ENCODE measurements around the gene ENOX1. TPM values are rescaled to one million over a fixed set of nuclear protein-coding genes. Genes with fewer than 3 reads are reported as not detected.

Gene ENOX1
- total RNA-seq, 1 donor from 2014 or later, result 0.14 TPM

DNA sequence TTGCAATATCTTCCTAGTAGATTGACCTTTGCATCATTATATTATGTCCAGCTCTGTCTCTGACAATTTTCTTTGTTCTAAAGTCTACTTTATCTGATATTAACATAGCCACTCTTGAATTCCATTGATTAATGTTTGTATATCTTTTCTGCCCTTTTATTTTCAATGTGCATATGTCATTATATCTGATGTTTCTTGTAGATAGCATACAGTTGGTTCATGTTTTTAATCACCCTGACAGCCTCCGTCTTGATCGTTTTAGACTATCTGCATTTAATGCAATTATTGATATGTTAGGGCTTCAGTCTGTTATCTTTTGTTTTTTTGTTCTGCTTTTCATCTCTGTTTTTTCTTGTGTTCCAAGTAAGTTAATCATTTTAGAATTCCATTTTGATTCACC is 159.8 kb downstream of the ENOX1 start:
- H3K4me1 Mint-ChIP-seq, result no peaks in the 10 kb centered on the region
- no peak overlapping the region for H3K4me3 Mint-ChIP-seq
- H3K36me3 Mint-ChIP-seq (ENCODE audit: low read depth), result no peaks in the 10 kb centered on the region
- H3K9me3 Mint-ChIP-seq, result no peaks in the 10 kb centered on the region
- intact Hi-C loops (cut with micrococcal nuclease), result no loop called here
- no peak overlapping the region for H3K27ac Mint-ChIP-seq
- no peak for DNase-seq
- H3K27me3 Mint-ChIP-seq, result peaks cover 9% of the 10 kb centered on the region

DNA sequence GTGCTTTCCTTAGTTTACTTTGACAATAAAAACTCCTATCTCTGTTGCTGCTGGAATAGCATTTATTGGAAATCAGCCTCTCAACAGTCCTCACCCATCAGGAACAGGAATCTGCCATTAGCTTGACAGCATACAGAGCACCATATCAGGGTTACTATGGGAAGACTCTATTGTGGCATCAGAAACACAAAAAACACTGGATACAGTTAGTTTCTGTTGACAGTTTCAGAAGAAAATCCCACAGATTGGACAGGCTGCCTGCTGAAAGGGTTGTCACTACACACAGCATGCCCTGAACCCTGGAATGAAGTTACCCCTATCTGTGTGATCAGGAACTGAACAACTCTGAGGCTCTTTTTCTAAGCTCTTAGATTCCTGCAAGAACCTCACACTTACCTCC is 172.7 kb downstream of the ENOX1 start:
- no peak overlapping the region for H3K4me3 Mint-ChIP-seq
- DNase-seq, result no peak
- H3K27me3 Mint-ChIP-seq, result no peaks in the 10 kb centered on the region
- H3K4me1 Mint-ChIP-seq, result no peaks in the 10 kb centered on the region
- H3K27ac Mint-ChIP-seq, result no peak overlapping the region
- H3K36me3 Mint-ChIP-seq (ENCODE audit: low read depth), result no peaks in the 10 kb centered on the region
- H3K9me3 Mint-ChIP-seq, result no peaks in the 10 kb centered on the region
- intact Hi-C loops (cut with micrococcal nuclease), result no loop called here

DNA sequence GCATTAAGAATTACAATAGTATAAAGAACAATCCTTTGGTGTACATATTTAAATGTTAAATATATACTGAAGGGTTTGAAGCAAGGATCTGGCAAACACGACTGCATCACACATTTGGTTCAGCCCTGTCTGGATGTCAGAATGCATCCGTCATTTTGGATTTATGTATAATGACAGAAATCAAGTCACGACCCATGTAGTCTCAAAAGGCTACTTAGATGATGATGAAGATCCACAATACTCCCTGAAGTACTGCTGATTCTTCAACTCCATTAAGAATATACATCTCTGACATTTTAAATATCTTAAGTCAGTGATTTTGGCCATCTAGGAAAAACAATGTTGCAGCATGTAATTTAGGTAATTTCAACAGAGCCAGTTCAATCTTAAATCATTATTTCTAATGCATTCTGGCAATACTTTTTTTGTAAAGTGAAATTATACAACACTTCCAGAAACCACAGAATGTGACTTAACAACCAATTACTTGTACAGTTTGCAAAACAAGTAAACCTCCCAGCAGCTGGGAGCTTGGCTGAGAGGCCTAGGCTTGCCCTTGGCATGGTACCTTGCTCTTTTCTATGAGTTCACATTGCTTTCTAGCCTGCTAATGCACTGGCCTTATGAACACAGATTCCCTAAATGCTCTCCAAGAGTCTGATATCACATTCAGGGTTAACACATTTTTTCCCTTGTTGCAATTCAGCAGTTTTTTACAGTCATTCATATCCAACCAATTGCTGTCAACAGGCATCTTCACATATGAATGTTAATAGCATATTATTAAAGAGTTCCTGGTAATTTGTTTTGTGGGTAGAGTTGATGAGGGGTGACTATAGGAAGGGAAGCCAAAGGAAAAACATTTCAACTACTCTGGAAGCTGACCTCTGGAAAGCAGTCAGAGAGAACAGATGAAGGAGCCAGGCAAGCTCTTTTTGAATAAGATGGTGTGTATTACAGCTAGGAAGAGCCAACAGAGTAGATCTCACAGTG is 175.2 kb downstream of the ENOX1 start:
- no peaks in the 10 kb centered on the region for H3K4me1 Mint-ChIP-seq
- no peaks in the 10 kb centered on the region for H3K36me3 Mint-ChIP-seq (ENCODE audit: low read depth)
- H3K9me3 Mint-ChIP-seq, result no peaks in the 10 kb centered on the region
- intact Hi-C loops (cut with micrococcal nuclease), result no loop called here
- H3K27ac Mint-ChIP-seq, result no peak overlapping the region
- no peak overlapping the region for H3K4me3 Mint-ChIP-seq
- DNase-seq, result no peak
- no peaks in the 10 kb centered on the region for H3K27me3 Mint-ChIP-seq

DNA sequence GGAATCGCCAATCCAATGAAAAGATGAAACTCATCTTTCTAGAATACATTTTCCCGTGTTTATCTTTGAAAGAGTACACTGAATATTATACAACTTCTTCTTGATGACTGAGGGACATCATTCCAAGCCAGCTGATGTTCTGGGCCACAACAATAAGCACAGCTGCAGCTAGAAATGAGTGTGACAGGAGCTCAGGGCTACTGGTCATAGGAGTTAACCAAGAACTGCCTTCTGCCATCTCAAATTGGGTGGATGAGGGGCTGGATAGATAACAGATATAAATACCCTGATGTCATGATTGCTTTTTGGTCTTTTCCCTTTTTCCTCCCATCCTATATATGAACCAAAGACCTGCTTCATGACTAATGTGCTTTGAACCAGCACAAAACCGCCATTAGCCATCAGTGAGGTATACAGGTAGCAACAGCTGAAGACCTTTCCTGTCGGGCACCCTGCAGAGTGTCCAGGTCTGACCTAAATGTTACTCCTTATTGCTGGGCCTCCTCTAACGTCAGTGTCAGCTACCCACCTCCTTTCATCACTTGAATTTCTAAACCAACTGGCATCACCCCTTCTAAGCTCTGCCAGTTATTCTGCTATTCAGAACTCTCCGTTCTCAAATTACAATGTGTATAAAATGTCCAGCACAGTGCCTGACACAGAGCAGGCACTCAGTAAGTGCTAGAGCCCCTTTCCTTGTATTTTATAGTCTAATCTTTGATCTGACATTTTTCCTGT is 178.2 kb downstream of the ENOX1 start:
- no peaks in the 10 kb centered on the region for H3K9me3 Mint-ChIP-seq
- H3K4me3 Mint-ChIP-seq, result no peak overlapping the region
- no peaks in the 10 kb centered on the region for H3K4me1 Mint-ChIP-seq
- intact Hi-C loops (cut with micrococcal nuclease), result no loop called here
- H3K36me3 Mint-ChIP-seq (ENCODE audit: low read depth), result no peaks in the 10 kb centered on the region
- H3K27me3 Mint-ChIP-seq, result no peaks in the 10 kb centered on the region
- no peak for DNase-seq
- H3K27ac Mint-ChIP-seq, result no peak overlapping the region

DNA sequence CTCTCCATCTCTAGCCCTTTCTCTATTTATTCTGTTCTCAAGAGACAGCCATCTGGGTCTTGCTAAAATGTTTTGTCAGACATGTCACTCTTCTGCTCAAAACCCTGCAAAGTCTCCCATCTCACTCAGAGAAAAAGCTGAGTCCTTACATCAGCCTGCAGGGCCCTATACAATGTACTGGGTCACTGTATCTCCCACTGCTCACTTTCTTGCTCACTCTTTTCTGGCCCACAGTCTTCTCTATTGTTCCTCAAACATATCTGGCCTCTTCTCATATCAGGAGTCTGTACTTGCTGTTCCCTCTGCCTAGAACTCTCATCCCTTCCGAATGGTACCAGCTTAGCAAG is 189.2 kb downstream of the ENOX1 start:
- Mint-ChIP-seq H3K27ac (no peak overlapping the region), H3K27me3 (no peaks in the 10 kb centered on the region), H3K9me3 (no peaks in the 10 kb centered on the region), H3K4me1 (peaks cover 5% of the 10 kb centered on the region), H3K36me3 (ENCODE audit: low read depth) (no peaks in the 10 kb centered on the region), H3K4me3 (no peak overlapping the region)
- DNase-seq, result no peak
- intact Hi-C loops (cut with micrococcal nuclease), result no loop called here

DNA sequence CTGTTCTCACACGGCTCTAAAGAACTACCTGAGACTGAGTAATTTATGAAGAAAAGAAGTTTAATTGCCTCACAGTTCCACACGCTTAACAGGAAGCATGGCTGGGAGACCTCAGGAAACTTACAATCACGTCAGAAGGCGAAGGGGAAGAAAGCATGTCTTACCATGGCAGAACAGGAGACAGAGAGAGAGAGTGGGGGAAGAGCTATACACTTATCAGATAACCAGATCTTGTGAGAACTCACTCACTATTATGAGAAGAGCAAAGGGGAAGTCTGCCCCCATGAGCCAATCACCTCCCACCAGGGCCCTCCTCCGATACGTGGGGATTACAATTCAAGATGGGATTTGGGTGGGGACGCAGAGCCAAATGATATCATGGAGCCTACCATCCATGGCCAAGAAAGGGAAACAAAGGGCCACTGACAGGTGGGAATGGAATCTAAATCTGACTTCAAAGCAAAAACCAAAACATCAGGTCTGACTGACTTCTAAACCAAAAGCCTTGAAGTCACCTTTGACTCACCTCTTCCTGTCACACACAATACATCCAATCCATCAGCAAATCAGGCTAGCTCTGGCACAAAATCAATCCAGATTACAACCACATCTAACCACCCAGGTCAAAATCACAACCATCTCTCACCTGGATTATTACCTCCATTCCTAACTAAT is 189.7 kb downstream of the ENOX1 start:
- no peaks in the 10 kb centered on the region for H3K36me3 Mint-ChIP-seq (ENCODE audit: low read depth)
- DNase-seq, result no peak
- H3K4me3 Mint-ChIP-seq, result no peak overlapping the region
- intact Hi-C loops (cut with micrococcal nuclease), result no loop called here
- H3K4me1 Mint-ChIP-seq, result peaks cover 5% of the 10 kb centered on the region
- H3K27ac Mint-ChIP-seq, result no peak overlapping the region
- H3K9me3 Mint-ChIP-seq, result no peaks in the 10 kb centered on the region
- no peaks in the 10 kb centered on the region for H3K27me3 Mint-ChIP-seq

DNA sequence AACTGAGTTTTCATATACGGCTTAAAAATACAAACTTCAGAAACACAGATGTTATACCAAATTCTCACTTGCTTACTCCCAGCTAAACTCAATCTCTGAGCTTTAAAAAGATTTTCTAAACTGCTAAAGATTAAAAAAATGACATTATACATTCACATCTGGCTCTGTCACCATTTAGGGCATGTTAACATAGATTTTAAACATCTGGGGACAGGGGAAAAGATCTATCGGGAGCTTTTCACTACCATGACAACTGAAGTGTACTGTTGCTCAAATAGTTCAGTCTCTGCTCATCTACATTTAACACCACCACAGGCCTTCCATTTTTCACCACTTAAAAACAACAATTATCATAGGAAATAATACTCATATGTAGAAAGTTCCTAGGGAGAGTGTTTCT is 190.8 kb downstream of the ENOX1 start:
- DNase-seq, result no peak
- intact Hi-C loops (cut with micrococcal nuclease), result no loop called here
- no peaks in the 10 kb centered on the region for H3K36me3 Mint-ChIP-seq (ENCODE audit: low read depth)
- H3K4me3 Mint-ChIP-seq, result no peak overlapping the region
- no peaks in the 10 kb centered on the region for H3K27me3 Mint-ChIP-seq
- H3K9me3 Mint-ChIP-seq, result no peaks in the 10 kb centered on the region
- no peak overlapping the region for H3K27ac Mint-ChIP-seq
- peaks cover 5% of the 10 kb centered on the region for H3K4me1 Mint-ChIP-seq

DNA sequence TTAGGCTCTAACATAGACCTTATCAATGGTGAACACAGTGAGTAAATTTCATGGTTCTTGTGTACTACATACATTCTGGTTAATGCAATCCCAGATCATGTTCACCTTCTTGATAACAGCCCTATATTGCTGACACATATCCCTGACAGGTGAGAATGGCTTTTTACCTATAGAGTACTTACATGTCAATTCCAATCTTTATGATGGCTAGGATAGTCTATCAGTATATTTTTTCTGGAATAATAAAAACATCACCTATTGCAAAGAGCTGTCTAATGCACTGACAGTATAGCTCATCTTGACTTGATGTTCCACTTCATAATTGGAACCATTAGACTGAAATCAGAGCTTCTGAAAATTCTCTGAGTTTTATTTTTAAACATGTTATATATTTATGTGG is 199.4 kb downstream of the ENOX1 start:
- Mint-ChIP-seq H3K27me3 (peaks cover 13% of the 10 kb centered on the region), H3K9me3 (no peaks in the 10 kb centered on the region), H3K27ac (no peak overlapping the region), H3K36me3 (ENCODE audit: low read depth) (no peaks in the 10 kb centered on the region), H3K4me1 (peaks cover 7% of the 10 kb centered on the region), H3K4me3 (no peak overlapping the region)
- intact Hi-C loops (cut with micrococcal nuclease), result no loop called here
- no peak for DNase-seq

DNA sequence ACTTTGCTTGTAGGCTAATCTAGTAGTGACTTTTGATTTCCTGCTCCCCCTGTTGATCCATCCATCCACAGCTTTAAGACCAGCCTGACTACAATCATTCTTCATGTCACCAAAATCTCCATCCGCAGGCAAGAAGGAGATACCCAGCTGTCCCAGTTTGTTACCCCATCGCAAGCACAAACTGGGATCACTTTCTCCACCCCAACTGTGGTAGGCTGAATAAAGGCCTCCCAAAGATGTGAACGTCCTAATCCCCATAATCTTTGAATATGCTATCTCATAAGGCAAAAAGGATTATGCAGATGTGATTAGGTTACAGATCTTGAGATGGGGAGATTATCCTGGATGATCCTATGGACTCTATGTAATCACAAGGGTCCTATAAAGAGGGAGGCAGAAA is 202.0 kb downstream of the ENOX1 start:
- no peak overlapping the region for H3K4me3 Mint-ChIP-seq
- H3K27me3 Mint-ChIP-seq, result peaks cover 7% of the 10 kb centered on the region
- intact Hi-C loops (cut with micrococcal nuclease), result no loop called here

DNA sequence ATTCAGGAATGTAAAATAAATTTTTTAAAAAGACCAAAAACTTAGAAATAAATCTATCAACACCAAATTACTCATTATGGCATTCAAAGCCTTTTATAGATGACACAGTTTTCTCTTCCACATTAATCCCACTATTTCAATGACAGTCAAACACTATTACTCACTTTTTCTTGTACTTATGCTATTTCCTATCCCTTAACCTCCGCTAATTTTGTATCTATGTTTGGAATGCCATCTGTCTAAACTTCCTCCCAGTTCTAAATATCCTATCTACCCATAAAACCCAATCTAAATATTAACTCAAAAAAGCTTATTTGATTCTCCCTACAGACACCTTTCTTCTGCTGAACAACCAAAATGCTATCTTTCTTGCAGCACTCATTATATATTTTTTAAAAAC is 203.5 kb downstream of the ENOX1 start:
- Mint-ChIP-seq H3K4me3 (no peak overlapping the region), H3K9me3 (no peaks in the 10 kb centered on the region), H3K36me3 (ENCODE audit: low read depth) (no peaks in the 10 kb centered on the region), H3K27ac (no peak overlapping the region), H3K27me3 (peaks cover 10% of the 10 kb centered on the region), H3K4me1 (peaks cover 7% of the 10 kb centered on the region)
- intact Hi-C loops (cut with micrococcal nuclease), result no loop called here
- DNase-seq, result no peak

More for the DNA sequence above, 202.0 kb downstream of the ENOX1 start:
- H3K36me3 Mint-ChIP-seq (ENCODE audit: low read depth), result no peaks in the 10 kb centered on the region
- H3K27ac Mint-ChIP-seq, result no peak overlapping the region
- no peak for DNase-seq
- H3K4me1 Mint-ChIP-seq, result peaks cover 7% of the 10 kb centered on the region
- no peaks in the 10 kb centered on the region for H3K9me3 Mint-ChIP-seq

DNA sequence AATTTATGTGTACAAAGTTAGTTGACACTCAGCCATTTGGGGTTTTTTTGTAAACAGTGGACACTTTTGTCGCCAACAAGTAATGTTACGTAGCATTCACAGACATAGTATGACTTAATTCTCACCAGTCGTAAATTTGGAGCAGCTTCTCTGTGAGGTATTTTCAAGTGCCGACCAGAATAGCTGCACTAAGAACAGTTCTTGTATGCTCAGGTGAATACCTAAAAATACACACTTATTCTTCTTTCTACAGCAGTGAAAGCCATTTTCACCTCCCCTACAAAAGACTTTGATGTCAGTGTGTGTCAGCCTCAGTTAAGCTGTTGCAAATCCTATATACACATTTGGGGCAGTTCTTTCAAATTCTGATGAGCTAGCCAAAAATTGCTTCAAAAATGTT is 206.5 kb downstream of the ENOX1 start:
- intact Hi-C loops (cut with micrococcal nuclease), result no loop called here
- Mint-ChIP-seq H3K4me3 (no peak overlapping the region), H3K27me3 (peaks cover 9% of the 10 kb centered on the region), H3K27ac (no peak overlapping the region), H3K36me3 (ENCODE audit: low read depth) (no peaks in the 10 kb centered on the region), H3K4me1 (no peaks in the 10 kb centered on the region), H3K9me3 (peaks cover 5% of the 10 kb centered on the region)
- no peak for DNase-seq

DNA sequence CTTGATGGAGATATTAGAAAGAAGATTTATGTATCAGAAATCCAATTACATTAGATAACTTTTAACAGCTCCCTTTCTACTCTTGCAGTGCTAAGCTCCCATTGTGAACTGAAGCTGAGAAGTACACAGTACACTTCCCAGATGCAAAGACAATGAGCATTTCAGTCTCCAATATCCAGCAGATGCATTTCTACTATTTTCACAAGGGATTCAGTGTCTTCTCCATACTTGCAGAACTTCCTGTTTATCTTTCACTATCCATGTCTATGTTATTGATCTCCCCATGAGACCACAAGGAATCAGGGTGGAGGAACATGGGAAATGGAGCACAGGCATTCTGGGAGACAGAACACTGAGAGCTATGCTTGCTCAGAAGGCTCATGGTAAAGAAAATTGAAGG is 207.5 kb downstream of the ENOX1 start:
- H3K9me3 Mint-ChIP-seq, result peaks cover 9% of the 10 kb centered on the region
- H3K4me1 Mint-ChIP-seq, result peaks cover 4% of the 10 kb centered on the region
- no peaks in the 10 kb centered on the region for H3K36me3 Mint-ChIP-seq (ENCODE audit: low read depth)
- intact Hi-C loops (cut with micrococcal nuclease), result no loop called here
- no peak for DNase-seq
- H3K27ac Mint-ChIP-seq, result no peak overlapping the region
- H3K4me3 Mint-ChIP-seq, result no peak overlapping the region
- H3K27me3 Mint-ChIP-seq, result peaks cover 9% of the 10 kb centered on the region

DNA sequence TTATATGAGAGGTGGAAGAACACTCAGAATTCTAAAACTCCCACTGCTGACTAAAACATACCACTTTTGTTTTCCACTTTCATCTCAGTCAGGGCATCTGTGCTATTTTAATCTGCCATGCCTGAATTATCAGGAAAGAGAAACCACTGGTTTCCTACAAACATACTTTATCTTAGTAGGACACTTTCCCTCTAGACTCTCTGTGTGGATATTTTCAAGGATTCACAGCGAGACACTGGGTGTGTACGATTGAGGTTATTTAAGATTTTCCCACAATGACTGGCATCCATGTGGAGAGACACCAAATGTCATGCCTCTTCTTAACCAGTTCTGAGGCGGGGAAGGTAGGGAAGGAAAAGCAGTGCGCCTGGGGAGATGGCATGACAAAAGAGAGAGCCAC is 212.2 kb downstream of the ENOX1 start:
- H3K4me1 Mint-ChIP-seq, result peaks cover 4% of the 10 kb centered on the region
- H3K27ac Mint-ChIP-seq, result no peak overlapping the region
- H3K36me3 Mint-ChIP-seq (ENCODE audit: low read depth), result no peaks in the 10 kb centered on the region
- peaks cover 9% of the 10 kb centered on the region for H3K9me3 Mint-ChIP-seq
- H3K27me3 Mint-ChIP-seq, result peaks cover 5% of the 10 kb centered on the region
- H3K4me3 Mint-ChIP-seq, result no peak overlapping the region
- DNase-seq, result no peak
- intact Hi-C loops (cut with micrococcal nuclease), result no loop called here

All from activated CD4-positive, alpha-beta T cell treated with anti-CD3 and anti-CD28 coated beads, Interleukin-2, amount 10 ng/mL, durations not matched to agents 24 days and 14 days (primary cell).